Measurements from ENCODE around the gene YKT6. TPM values are rescaled to one million over a fixed set of nuclear protein-coding genes. Genes with fewer than 3 reads are reported as not detected.

YKT6 gene
- total RNA-seq, 2 donors from 2014 or later = 63.5 to 68.4 TPM

DNA sequence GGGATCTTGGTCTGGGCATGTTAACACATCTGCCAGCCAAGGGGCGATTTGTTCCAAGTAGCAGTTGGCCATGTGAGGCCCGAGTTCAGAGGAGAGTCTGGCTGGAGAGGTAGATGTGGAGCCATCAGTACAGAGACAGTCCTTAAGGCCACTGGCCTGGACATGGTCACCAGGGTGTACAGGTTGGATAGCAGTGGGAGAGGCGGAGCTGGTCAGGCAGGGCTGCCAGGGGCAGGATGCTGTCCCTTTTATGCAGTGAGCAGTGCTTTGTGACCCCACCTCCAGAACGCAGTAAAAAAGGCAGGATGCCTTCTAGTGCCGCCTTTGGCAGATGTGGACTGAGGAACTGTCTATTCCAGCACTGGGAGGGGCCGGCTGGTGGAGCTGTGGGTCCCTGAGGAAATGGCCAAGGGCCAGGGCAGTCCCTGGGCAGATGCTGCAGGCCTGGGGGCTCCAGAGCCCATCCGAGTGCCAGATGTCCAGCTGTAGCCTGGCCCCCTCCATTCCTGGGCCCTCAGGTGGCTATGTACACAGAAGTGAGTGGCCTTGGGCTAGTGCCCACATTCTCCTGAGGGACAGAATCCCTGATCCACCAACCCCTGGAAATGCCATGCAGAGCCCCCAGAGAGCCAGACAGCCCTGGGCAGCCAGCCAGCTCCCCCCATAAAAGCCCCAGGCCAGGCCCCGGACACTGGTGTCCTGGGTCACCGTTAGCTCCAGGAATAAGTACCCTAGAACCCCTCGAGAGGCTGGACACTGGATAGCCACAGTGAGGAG is 42.5 kb upstream of the YKT6 start:
- H3K36me3 ChIP-seq = no peaks in the 10 kb centered on the region
- DNase-seq (ENCODE audit: low spot score) = no peak

DNA sequence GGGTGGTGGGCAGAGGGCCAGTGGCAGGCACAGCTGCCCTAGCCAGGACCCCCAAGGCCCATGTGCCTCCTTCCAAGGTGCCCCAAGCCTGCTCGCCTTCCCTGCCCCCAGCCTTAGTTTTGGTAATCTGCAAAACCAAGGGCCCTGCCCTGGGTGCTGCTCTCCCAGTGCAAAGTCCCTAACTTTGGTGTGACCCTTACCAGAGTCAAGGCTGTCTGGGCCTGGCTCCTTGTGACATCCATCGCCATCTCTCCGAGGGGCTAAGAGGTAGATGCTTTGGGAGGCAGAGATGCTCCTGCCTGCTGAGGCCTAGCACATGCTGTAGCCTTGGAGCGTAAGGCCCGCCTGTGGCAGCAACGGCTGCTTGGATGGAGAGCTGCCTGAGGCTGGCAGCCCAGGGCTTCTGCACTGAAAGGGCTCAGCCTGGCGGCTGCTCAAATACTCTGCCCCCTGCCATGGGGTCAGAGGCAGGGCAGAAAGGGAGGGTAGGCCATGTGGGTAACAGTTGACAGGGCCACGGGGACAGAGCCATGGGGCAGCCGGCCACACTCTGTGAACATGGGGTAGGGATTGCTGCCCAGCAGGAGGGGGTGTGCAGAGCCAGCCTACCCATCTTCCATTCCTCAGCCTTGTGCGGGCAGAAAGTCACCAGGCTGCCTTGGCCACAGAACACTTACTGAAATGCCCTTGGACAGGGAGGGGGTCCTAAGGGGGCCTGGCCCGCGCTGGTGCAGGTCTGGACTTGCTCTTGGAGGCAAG is 41.7 kb upstream of the YKT6 start:
- Histone ChIP-seq H3K36me3 (no peaks in the 10 kb centered on the region), H3K4me3 (no peak overlapping the region), H3K9me3 (no peaks in the 10 kb centered on the region), H3K27me3 (replicated peaks; ENCODE audit: insufficient read depth) (no peaks in the 10 kb centered on the region), H3K27ac (no peak overlapping the region), H3K4me1 (replicated peaks) (no peaks in the 10 kb centered on the region)
- intact Hi-C loops (cut with DNase I) = no loop called here
- no peak for TF ChIP-seq POLR2AphosphoS5 (IDR thresholded peaks at IDR 0.05)
- TF ChIP-seq, protein P1, sequence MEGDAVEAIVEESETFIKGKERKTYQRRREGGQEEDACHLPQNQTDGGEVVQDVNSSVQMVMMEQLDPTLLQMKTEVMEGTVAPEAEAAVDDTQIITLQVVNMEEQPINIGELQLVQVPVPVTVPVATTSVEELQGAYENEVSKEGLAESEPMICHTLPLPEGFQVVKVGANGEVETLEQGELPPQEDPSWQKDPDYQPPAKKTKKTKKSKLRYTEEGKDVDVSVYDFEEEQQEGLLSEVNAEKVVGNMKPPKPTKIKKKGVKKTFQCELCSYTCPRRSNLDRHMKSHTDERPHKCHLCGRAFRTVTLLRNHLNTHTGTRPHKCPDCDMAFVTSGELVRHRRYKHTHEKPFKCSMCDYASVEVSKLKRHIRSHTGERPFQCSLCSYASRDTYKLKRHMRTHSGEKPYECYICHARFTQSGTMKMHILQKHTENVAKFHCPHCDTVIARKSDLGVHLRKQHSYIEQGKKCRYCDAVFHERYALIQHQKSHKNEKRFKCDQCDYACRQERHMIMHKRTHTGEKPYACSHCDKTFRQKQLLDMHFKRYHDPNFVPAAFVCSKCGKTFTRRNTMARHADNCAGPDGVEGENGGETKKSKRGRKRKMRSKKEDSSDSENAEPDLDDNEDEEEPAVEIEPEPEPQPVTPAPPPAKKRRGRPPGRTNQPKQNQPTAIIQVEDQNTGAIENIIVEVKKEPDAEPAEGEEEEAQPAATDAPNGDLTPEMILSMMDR (IDR thresholded peaks at IDR 0.05) = no peak
- no peak for DNase-seq (ENCODE audit: low spot score)
- WGBS = 93% methylated on average over 12 of the region's 12 CpGs

More for the DNA sequence above, 42.5 kb upstream of the YKT6 start:
- TF ChIP-seq, protein P1 (IDR thresholded peaks at IDR 0.05) = no peak
- TF ChIP-seq POLR2AphosphoS5 (IDR thresholded peaks at IDR 0.05) = no peak
- TF ChIP-seq POLR2A (IDR thresholded peaks at IDR 0.05) = no peak
- 63% methylated on average over 10 of the region's 10 CpGs for WGBS
- Histone ChIP-seq H3K9me3 (no peaks in the 10 kb centered on the region), H3K27ac (no peak overlapping the region), H3K4me1 (replicated peaks) (no peaks in the 10 kb centered on the region), H3K27me3 (replicated peaks; ENCODE audit: insufficient read depth) (no peaks in the 10 kb centered on the region), H3K4me3 (no peak overlapping the region)
- intact Hi-C loops (cut with DNase I) = no loop called here

DNA sequence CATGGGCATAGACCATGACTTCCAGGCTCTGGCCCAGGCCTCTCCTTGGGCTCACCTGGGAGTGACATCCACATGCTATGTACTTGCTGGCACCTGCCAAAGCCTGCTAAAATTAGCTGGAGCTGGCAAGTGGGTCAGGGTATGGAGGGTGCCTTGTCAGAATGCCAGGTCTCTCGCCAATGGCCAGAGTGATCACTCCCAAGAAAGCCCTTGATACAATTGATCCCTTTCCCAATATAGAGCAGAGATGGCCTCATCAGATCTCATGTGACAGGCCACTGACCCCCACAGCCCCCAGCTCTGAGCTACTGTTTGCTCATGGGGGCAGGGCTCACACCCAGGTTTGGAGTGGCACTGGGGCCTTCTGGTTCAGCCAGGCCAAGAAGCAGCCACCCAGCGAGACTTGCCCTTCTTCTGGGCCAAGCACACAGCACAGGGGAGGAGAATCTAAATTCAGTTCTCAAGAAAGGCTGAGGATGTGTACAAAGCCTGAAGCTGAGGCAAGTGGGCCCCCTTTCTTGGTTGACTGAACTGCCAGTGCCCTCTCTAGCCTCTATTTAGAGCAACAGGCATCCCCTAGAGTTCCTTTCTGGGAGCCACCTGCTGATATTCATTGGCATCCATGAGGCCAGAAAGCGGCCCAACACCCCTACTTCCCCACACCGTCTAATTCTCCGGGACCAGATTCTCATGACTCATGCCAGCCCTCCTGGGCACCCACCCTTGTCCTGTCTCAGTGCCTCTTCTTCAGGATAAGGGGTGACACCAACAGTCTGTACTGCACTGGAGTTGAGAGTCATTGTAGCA is 40.8 kb upstream of the YKT6 start:
- no peaks in the 10 kb centered on the region for H3K36me3 ChIP-seq
- TF ChIP-seq, protein P1 (IDR thresholded peaks at IDR 0.05) = no peak
- TF ChIP-seq POLR2AphosphoS5 (IDR thresholded peaks at IDR 0.05) (no peak), POLR2A (IDR thresholded peaks at IDR 0.05) (no peak)
- H3K27me3 ChIP-seq (replicated peaks; ENCODE audit: insufficient read depth) = no peaks in the 10 kb centered on the region
- H3K9me3 ChIP-seq = no peaks in the 10 kb centered on the region
- DNase-seq (ENCODE audit: low spot score) = no peak
- H3K4me1 ChIP-seq (replicated peaks) = no peaks in the 10 kb centered on the region
- intact Hi-C loops (cut with DNase I) = no loop called here
- no peak overlapping the region for H3K4me3 ChIP-seq
- no peak overlapping the region for H3K27ac ChIP-seq
- 85% methylated on average over 5 of the region's 5 CpGs for WGBS

DNA sequence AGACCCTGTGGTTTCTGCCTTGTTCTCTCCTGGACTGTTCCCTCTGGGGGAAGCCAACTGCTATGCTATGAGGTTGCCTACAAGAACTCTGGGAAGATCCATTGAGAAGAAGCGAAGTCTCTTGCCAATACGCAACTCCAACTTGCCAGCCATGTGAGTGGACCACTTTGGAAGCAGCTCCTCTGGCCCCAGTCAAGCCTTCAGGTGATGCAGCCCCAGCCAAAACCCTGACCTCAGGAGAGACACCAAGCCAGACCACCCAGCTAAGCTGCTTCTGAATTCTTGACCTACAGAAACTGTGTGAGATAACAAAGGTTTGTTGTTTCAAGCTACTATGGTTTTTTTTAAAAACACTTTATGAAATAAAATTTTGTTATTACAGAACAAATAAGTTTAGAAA is 39.4 kb upstream of the YKT6 start:
- TF ChIP-seq POLR2A (IDR thresholded peaks at IDR 0.05) (no peak), POLR2AphosphoS5 (IDR thresholded peaks at IDR 0.05) (no peak)
- TF ChIP-seq, protein P1 (IDR thresholded peaks at IDR 0.05) = no peak
- intact Hi-C loops (cut with DNase I) = no loop called here

More for the DNA sequence above, 39.4 kb upstream of the YKT6 start:
- H3K27me3 ChIP-seq (replicated peaks; ENCODE audit: insufficient read depth) = no peaks in the 10 kb centered on the region
- no peaks in the 10 kb centered on the region for H3K9me3 ChIP-seq
- WGBS = 94% methylated on average over 2 of the region's 2 CpGs
- H3K4me3 ChIP-seq = no peak overlapping the region
- H3K27ac ChIP-seq = no peak overlapping the region
- no peaks in the 10 kb centered on the region for H3K36me3 ChIP-seq
- no peaks in the 10 kb centered on the region for H3K4me1 ChIP-seq (replicated peaks)
- DNase-seq (ENCODE audit: low spot score) = no peak
